HepG2 (cell line): Measurements from ENCODE around the gene UBE2L6. TPM values are rescaled to one million over a fixed set of nuclear protein-coding genes. Genes with fewer than 3 reads are reported as not detected.

Experiments
- ATAC-seq: fragments of 200-7000 bp; cut with Tn5 transposase; 3 replicates; pipeline ENCODE4 v1.9.1; 2020; ENCODE audit warnings: mild to moderate bottlenecking, moderate library complexity
- BruUV-seq: library from RNA; stranded (reverse); fragments of 400-500 nt; replicated peaks from 2 replicates; lab custom pipeline; 2021; lab: Mats Ljungman, UMichigan
- CTCF ChIA-PET: fragments of 300-600 bp; formaldehyde crosslinking; extraction: SDS; loops from one replicate; lab custom pipeline; 2021; ENCODE audit warnings: low total read pairs, inconsistent platforms, low intra/inter-chr PET ratio; lab: Yijun Ruan, JAX
- POLR2A ChIA-PET: fragments of 350-600 bp; sonication (Branson Sonifier 250); formaldehyde crosslinking; loops from one replicate; lab custom pipeline; 2020; ENCODE audit warnings: antibody characterized with exemption, inconsistent platforms; lab: Yijun Ruan, JAX
- DNase-seq: peaks from one replicate; pipeline ENCODE4 v3.0.0-alpha.2; 2015; ENCODE audit warnings: low spot score
- FAIRE-seq: peaks from 3 replicates; lab custom pipeline; 2011; peaks lifted over from hg19 to GRCh38; lab: Jason Lieb, UNC
- H2AFZ ChIP-seq: one replicate; pipeline ENCODE4 v1.6.1; 2011; ENCODE audit warnings: low read length, inconsistent platforms
- H3K27ac ChIP-seq: fragments of 300-600 bp; 3 replicates; pipeline ENCODE4 v1.8.0; 2011; ENCODE audit warnings: mixed run types, mild to moderate bottlenecking, mixed read lengths, low read length, inconsistent platforms; ENCODE audit not compliant: insufficient read depth; ENCODE audit errors: extremely low read length
- H3K27me3 ChIP-seq, 2 experiments: fragments of 200-600 bp in 1 of 2; 2 replicates in 1 of 2; 3 replicates in 1 of 2; pipeline versions ENCODE4 v1.6.0 to v1.8.0; 2011; ENCODE audit warnings: low read length in 2 of 2, mild to moderate bottlenecking in 2 of 2, moderate library complexity in 2 of 2, inconsistent platforms in 1 of 2; ENCODE audit not compliant: insufficient read depth in 2 of 2, control insufficient read depth in 1 of 2
- H3K36me3 ChIP-seq, 2 experiments: fragments of 200-600 bp in 1 of 2; replicated peaks in 1 of 2; 2 replicates in 1 of 2; 3 replicates in 1 of 2; pipeline versions ENCODE4 v1.5.1 to v1.8.0; 2011; ENCODE audit warnings: low read length in 2 of 2, inconsistent platforms in 1 of 2; ENCODE audit not compliant: insufficient read depth in 2 of 2, control insufficient read depth in 1 of 2
- H3K4me1 ChIP-seq: 2 replicates; pipeline ENCODE4 v1.5.1; 2012; ENCODE audit warnings: low read length, inconsistent platforms; ENCODE audit not compliant: insufficient read depth
- H3K4me2 ChIP-seq: 2 replicates; pipeline ENCODE4 v1.6.0; 2011; ENCODE audit warnings: low read depth, low read length, inconsistent platforms
- H3K4me3 ChIP-seq, 3 experiments: fragments of 200-600 bp in 1 of 3; sonication (generic), shearing (Covaris generic) in 1 of 3; replicated peaks in 1 of 3; 2 replicates each; pipeline ENCODE4 v1.5.1; 2011 to 2016; ENCODE audit warnings: low read length in 3 of 3, inconsistent platforms in 2 of 3, low read depth in 2 of 3, mild to moderate bottlenecking in 2 of 3, control low read depth in 1 of 3, mixed read lengths in 1 of 3; ENCODE audit not compliant: insufficient read depth in 1 of 3
- H3K79me2 ChIP-seq: one replicate; pipeline ENCODE4 v1.6.1; 2011; ENCODE audit warnings: low read length, inconsistent platforms; ENCODE audit not compliant: insufficient read depth
- H3K9ac ChIP-seq: 2 replicates; pipeline ENCODE4 v1.6.0; 2011; ENCODE audit warnings: mild to moderate bottlenecking, low read depth, low read length, inconsistent platforms; ENCODE audit not compliant: insufficient read depth
- H3K9me3 ChIP-seq: 2 replicates; pipeline ENCODE4 v1.5.1; 2012; ENCODE audit warnings: mild to moderate bottlenecking, low read length
- H4K20me1 ChIP-seq: 2 replicates; pipeline ENCODE4 v1.6.0; 2011; ENCODE audit warnings: inconsistent platforms, mild to moderate bottlenecking, low read length, moderate library complexity; ENCODE audit not compliant: insufficient read depth
- CC2D1A ChIP-seq: sonication (generic); formaldehyde crosslinking; IDR thresholded peaks from 2 replicates; pipeline ENCODE4 v1.8.1; 2023; ENCODE audit warnings: mild to moderate bottlenecking, missing genetic modification reagents
- CENPT ChIP-seq: sonication (generic); formaldehyde crosslinking; IDR thresholded peaks from 2 replicates; pipeline ENCODE4 v1.8.0; 2022; ENCODE audit warnings: low read depth, mild to moderate bottlenecking, moderate library complexity, missing genetic modification reagents
- CHD2 ChIP-seq: IDR thresholded peaks from 2 replicates; pipeline ENCODE4 v1.6.1; 2011; ENCODE audit warnings: low read depth, low read length, improper control_type of control experiment
- FOXO1 ChIP-seq: sonication (generic); formaldehyde crosslinking; IDR thresholded peaks from 2 replicates; pipeline ENCODE4 v1.4.0; 2020; ENCODE audit warnings: missing genetic modification reagents
- SMAD1 ChIP-seq: sonication (generic); formaldehyde crosslinking; IDR thresholded peaks from 2 replicates; pipeline ENCODE4 v1.4.0; 2020; ENCODE audit warnings: missing genetic modification reagents, low read depth, mild to moderate bottlenecking, borderline replicate concordance
- SNRNP70 ChIP-seq: fragments of 200-400 bp; formaldehyde crosslinking; IDR thresholded peaks from 2 replicates; pipeline ENCODE4 v1.6.1; 2017; ENCODE audit warnings: mild to moderate bottlenecking, low read depth, low read length, moderate library complexity
- SRSF1 ChIP-seq: fragments of 200-400 bp; formaldehyde crosslinking; optimal IDR thresholded peaks from 2 replicates; pipeline ENCODE3; 2017; ENCODE audit warnings: mild to moderate bottlenecking, low read depth, low read length, moderate library complexity
- ZNF660 ChIP-seq: sonication (generic); formaldehyde crosslinking; IDR thresholded peaks from 2 replicates; pipeline ENCODE4 v1.5.1; 2020; ENCODE audit warnings: mild to moderate bottlenecking, low read depth, missing genetic modification reagents, borderline replicate concordance
- WGBS: methylation state at CpG from one replicate; pipeline ENCODE4 v1.1.6; 2017; ENCODE audit warnings: low lambda C conversion rate; 5-methylcytosine and 5-hydroxymethylcytosine counted together
- in situ Hi-C: cut with HindIII; loops from 2 replicates; pipeline ENCODE4 v1.10.0; 2017; ENCODE audit warnings: low pct_unique_long_range_greater_than_20kb; ENCODE audit not compliant: extremely low pct_ligation_motif_present
- intact Hi-C: fragments of 100-400 bp; cut with micrococcal nuclease; formaldehyde crosslinking; loops from one replicate; pipeline ENCODE4 v1.10.0; 2022; ENCODE audit not compliant: unreplicated experiment
- polyA plus RNA-seq, 8 experiments: library from polyadenylated mRNA; depleted of rRNA in 3 of 8; stranded (reverse) in 7 of 8; unstranded in 1 of 8; fragments of >200 nt; fragmentation: Illumina TruSeq in 4 of 8; extraction: Trizol in 4 of 8; gene quantifications; 2 replicates each; pipeline versions ENCODE4 v1.2.1 to v1.2.3, GENCODE V29; 2011 to 2016; ENCODE audit warnings: low read depth in 4 of 8, missing spikeins in 1 of 8, mixed read lengths in 1 of 8; ENCODE audit not compliant: insufficient read depth in 1 of 8
- total RNA-seq, 5 experiments: library from RNA; depleted of rRNA; stranded (reverse); fragments of >200 nt; fragmentation: Illumina TruSeq; extraction: Trizol; gene quantifications; 2 replicates each; pipeline ENCODE4 v1.2.3, GENCODE V29; 2016; ENCODE audit warnings: low read depth in 1 of 5
- TF ChIP-seq, protein P1 (sequence below): sonication (generic); formaldehyde crosslinking; IDR thresholded peaks from 2 replicates; pipeline ENCODE4 v1.5.1; 2020; ENCODE audit warnings: missing genetic modification reagents, mild to moderate bottlenecking, borderline replicate concordance
- TF ChIP-seq, protein P2 (sequence below): sonication (generic); formaldehyde crosslinking; IDR thresholded peaks from 2 replicates; pipeline ENCODE4 v1.5.0; 2020; ENCODE audit warnings: missing genetic modification reagents
- TF ChIP-seq, protein P3 (sequence below): sonication (generic); formaldehyde crosslinking; IDR thresholded peaks from 2 replicates; pipeline ENCODE4 v1.5.1; 2020; ENCODE audit warnings: mild to moderate bottlenecking, missing genetic modification reagents, borderline replicate concordance

Gene UBE2L6
- total and polyA plus RNA-seq, 2 of the 13 experiments (the other 11 are each of a cell fraction or from before 2014, with no cell fraction given) = 30.3 to 30.4 TPM

DNA sequence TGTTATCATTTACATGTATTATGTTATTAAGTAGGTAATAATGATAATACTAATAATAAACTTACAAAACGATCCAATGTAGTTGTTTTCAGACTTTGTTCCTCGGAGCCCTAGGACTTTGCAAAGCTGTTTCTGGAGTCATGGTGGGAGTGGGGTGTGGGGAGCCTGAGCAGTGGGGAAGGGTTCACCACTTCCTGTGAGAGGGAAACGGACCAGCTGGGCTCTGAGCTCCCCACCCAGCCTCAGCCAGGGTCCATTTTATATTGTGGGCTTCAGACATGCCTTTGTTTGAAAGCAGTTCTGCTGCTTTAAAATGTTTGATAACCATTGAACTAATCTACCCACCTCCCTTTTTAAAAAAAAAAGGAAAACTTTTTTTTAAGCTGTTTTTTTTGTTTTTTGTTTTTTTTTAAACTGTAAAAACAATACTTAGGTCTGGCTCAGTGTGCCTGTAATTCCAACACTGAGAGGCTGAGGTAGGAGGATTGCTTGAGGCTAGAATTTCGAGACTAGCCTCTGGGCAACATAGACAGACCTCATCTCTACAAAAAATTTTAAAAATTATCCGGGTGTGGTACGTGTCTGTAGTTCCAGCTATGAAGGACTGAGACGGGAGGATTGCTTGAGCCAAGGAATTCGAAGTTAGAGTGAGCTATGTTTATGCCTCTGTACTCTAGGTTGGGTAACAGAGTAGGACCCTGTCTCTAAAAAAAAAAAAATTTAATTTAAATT, 37.0 kb upstream of the UBE2L6 start:
- H3K79me2 ChIP-seq = no peaks in the 10 kb centered on the region
- no peak overlapping the region for H3K4me3 ChIP-seq
- FAIRE-seq = no peak
- intact Hi-C loops = no loop called here
- in situ Hi-C loops = no loop called here
- H4K20me1 ChIP-seq = no peaks in the 10 kb centered on the region
- ATAC-seq = no peak
- H3K4me1 ChIP-seq = peaks cover 3% of the 10 kb centered on the region; the same call in 1 of the 2 replicates
- TF ChIP-seq, protein P1, sequence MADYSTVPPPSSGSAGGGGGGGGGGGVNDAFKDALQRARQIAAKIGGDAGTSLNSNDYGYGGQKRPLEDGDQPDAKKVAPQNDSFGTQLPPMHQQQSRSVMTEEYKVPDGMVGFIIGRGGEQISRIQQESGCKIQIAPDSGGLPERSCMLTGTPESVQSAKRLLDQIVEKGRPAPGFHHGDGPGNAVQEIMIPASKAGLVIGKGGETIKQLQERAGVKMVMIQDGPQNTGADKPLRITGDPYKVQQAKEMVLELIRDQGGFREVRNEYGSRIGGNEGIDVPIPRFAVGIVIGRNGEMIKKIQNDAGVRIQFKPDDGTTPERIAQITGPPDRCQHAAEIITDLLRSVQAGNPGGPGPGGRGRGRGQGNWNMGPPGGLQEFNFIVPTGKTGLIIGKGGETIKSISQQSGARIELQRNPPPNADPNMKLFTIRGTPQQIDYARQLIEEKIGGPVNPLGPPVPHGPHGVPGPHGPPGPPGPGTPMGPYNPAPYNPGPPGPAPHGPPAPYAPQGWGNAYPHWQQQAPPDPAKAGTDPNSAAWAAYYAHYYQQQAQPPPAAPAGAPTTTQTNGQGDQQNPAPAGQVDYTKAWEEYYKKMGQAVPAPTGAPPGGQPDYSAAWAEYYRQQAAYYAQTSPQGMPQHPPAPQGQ (CRISPR knock-in tag) = no peak
- TF ChIP-seq SRSF1 (no peak), SNRNP70 (no peak), CENPT (CRISPR knock-in tag) (no peak), CC2D1A (CRISPR knock-in tag) (no peak), SMAD1 (CRISPR knock-in tag) (no peak), ZNF660 (CRISPR knock-in tag) (no peak), FOXO1 (CRISPR knock-in tag) (no peak), CHD2 (no peak)
- TF ChIP-seq, protein P2, sequence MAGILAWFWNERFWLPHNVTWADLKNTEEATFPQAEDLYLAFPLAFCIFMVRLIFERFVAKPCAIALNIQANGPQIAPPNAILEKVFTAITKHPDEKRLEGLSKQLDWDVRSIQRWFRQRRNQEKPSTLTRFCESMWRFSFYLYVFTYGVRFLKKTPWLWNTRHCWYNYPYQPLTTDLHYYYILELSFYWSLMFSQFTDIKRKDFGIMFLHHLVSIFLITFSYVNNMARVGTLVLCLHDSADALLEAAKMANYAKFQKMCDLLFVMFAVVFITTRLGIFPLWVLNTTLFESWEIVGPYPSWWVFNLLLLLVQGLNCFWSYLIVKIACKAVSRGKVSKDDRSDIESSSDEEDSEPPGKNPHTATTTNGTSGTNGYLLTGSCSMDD (CRISPR knock-in tag) = no peak
- TF ChIP-seq, protein P3, sequence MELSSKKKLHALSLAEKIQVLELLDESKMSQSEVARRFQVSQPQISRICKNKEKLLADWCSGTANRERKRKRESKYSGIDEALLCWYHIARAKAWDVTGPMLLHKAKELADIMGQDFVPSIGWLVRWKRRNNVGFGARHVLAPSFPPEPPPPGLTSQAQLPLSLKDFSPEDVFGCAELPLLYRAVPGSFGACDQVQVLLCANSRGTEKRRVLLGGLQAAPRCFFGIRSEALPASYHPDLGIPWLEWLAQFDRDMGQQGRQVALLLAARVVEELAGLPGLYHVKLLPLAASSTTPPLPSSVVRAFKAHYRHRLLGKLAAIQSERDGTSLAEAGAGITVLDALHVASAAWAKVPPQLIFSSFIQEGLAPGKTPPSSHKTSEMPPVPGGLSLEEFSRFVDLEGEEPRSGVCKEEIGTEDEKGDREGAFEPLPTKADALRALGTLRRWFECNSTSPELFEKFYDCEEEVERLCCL (CRISPR knock-in tag) = no peak
- no peak overlapping the region for H3K9ac ChIP-seq
- no peaks in the 10 kb centered on the region for H3K9me3 ChIP-seq
- no peak overlapping the region for H3K27ac ChIP-seq
- H3K27me3 ChIP-seq = no peaks in the 10 kb centered on the region
- DNase-seq = no peak
- no peak overlapping the region for H2AFZ ChIP-seq
- H3K36me3 ChIP-seq = no peaks in the 10 kb centered on the region
- no peak overlapping the region for H3K4me2 ChIP-seq
- no TSS peak for BruUV-seq
- 63% methylated on average over 8 of the region's 8 CpGs for WGBS
- ChIA-PET POLR2A (no interaction called here), CTCF (no interaction called here)
